ENCODE results near the gene ACSF3.

DNA sequence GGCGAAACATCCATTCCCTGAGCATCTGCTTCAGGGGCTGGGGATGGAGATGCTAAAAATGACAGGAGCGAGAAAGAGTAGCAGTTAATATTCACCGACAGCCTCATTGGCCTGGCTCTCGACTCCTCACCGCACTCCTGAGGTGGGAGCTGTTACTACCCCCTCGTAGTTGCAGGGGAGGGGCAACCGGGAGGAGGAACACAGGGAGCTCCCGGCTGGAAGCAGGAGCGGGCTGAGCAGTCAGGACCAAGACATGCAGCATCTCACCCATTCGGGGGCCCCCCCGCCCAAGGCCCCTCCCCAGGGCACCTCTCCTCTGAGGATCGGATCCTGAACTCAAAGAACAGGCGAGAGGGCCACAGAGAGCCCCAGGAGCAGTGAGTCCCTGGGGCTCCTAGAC is 4.5 kb upstream of the ACSF3 start:
- no peak for TF ChIP-seq POLR2A (IDR thresholded peaks at IDR 0.05)
- no peak for TF ChIP-seq CTCF (IDR thresholded peaks at IDR 0.05)
